Measurements from ENCODE around the gene DYNC2I2. TPM values are rescaled to one million over a fixed set of nuclear protein-coding genes. Genes with fewer than 3 reads are reported as not detected.
A peak's percentile ranks its signal among the peaks of the same experiment; 100 is the strongest.

The DYNC2I2 gene
- total and polyA plus RNA-seq, 2 of the 4 experiments (the other 2 are of a cell fraction), result 33.7 to 37.1 TPM

DNA sequence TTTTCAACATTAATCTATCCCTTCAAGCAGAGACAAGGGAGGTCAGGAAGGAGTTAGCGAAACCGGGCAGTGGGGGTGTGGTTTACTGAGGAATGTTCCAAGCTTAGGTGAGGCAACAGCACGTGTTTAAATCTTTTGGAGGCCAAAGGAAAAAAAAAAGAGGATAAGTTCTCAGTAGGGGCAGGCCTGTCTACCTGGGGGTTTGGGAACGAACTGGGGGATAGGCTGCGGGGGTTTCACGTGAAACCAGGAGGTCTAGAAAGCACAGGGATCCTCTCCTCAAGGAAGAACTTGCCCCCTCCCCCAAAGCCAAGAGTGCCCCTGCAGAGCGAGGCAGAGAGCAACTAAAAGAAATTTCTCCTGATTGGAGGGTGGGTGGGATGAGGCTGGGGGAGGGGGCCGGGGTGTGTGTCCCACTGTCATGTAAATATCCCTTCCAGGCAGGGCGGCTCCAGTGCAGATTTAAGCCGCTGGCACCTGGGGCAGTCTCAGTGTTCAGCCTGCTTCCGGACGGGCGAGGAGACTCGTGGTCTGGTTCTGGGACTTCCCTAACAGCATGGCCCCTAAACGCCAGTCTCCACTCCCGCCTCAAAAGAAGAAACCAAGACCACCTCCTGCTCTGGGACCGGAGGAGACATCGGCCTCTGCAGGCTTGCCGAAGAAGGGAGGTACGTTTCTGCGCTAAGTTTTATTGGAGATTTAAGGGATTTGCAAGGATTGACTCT lies 26.9 kb upstream of the DYNC2I2 start:
- peaks cover 22% of the 10 kb centered on the region for H3K9me1 ChIP-seq (ENCODE audit: insufficient read depth, low read length)
- H3K9me3 ChIP-seq (ENCODE audit: control insufficient read depth, insufficient read depth, low read length), result no peaks in the 10 kb centered on the region
- H3K27me3 ChIP-seq (ENCODE audit: control insufficient read depth, insufficient read depth, low read length), result no peaks in the 10 kb centered on the region
- H4K5ac ChIP-seq (ENCODE audit: low read depth, low read length), result peak overlapping the region; percentile 59
- H2AFZ ChIP-seq (replicated peaks; ENCODE audit: low read length, poor library complexity), result peak overlapping the region; percentile 82
- H3K27ac ChIP-seq (ENCODE audit: insufficient read depth, low read length), result peak overlapping the region; percentile 68
- ATAC-seq (ENCODE audit: low read depth), result peak; percentile 34
- TF ChIP-seq FOS (IDR thresholded peaks at IDR 0.05; ENCODE audit: low read depth, low read length), result no peak
- peak; percentile 42; the same call in 1 of the 2 replicates for TF ChIP-seq MXI1 (IDR thresholded peaks at IDR 0.05; ENCODE audit: borderline replicate concordance, low read depth, low read length)
- no peak for TF ChIP-seq NFE2L2 (IDR thresholded peaks at IDR 0.05; ENCODE audit: low read depth, low read length)
- peak; percentile 60 for TF ChIP-seq BHLHE40 (IDR thresholded peaks at IDR 0.05; ENCODE audit: low read depth, low read length)
- TF ChIP-seq MAZ (IDR thresholded peaks at IDR 0.05; ENCODE audit: borderline replicate concordance, low read depth, low read length), result no peak
- TF ChIP-seq MAFK (IDR thresholded peaks at IDR 0.05; ENCODE audit: low read depth, low read length), result no peak
- 0 out of 2 replicates have a peak, but pooled peaks have one; percentile 8 for TF ChIP-seq CEBPB (IDR thresholded peaks at IDR 0.05; ENCODE audit: low read depth, low read length)
- TF ChIP-seq RAD21 (IDR thresholded peaks at IDR 0.05; ENCODE audit: low read length), result no peak
- no peak for TF ChIP-seq CHD1 (IDR thresholded peaks at IDR 0.05; ENCODE audit: low read depth, low read length)
- TF ChIP-seq, protein P1, sequence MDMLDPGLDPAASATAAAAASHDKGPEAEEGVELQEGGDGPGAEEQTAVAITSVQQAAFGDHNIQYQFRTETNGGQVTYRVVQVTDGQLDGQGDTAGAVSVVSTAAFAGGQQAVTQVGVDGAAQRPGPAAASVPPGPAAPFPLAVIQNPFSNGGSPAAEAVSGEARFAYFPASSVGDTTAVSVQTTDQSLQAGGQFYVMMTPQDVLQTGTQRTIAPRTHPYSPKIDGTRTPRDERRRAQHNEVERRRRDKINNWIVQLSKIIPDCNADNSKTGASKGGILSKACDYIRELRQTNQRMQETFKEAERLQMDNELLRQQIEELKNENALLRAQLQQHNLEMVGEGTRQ (IDR thresholded peaks at IDR 0.05; ENCODE audit: low read depth, low read length), result no peak
- no peak for TF ChIP-seq RFX5 (IDR thresholded peaks at IDR 0.05; ENCODE audit: low read depth, low read length)
- TF ChIP-seq, protein P2, sequence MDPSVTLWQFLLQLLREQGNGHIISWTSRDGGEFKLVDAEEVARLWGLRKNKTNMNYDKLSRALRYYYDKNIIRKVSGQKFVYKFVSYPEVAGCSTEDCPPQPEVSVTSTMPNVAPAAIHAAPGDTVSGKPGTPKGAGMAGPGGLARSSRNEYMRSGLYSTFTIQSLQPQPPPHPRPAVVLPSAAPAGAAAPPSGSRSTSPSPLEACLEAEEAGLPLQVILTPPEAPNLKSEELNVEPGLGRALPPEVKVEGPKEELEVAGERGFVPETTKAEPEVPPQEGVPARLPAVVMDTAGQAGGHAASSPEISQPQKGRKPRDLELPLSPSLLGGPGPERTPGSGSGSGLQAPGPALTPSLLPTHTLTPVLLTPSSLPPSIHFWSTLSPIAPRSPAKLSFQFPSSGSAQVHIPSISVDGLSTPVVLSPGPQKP (IDR thresholded peaks at IDR 0.05; ENCODE audit: borderline replicate concordance, low read depth, low read length), result no peak
- TF ChIP-seq POLR2A (IDR thresholded peaks at IDR 0.05; ENCODE audit: low read depth, low read length), result no peak
- peak overlapping the region; percentile 98 for H3K4ac ChIP-seq (ENCODE audit: low read depth, low read length)
- H4K8ac ChIP-seq (ENCODE audit: low read depth in 2 of 2, low read length in 2 of 2), result peak overlapping the region; percentile 71 to 97
- H2BK15ac ChIP-seq (ENCODE audit: low read depth, low read length), result 0 out of 3 replicates have a peak overlapping the region, but pooled peaks have one; percentile 29
- dilution Hi-C loops (cut with HindIII; ENCODE audit: low sequenced_read_pairs, unreplicated experiment) (no loop called here), intact Hi-C loops (cut with micrococcal nuclease) (no loop called here), in situ Hi-C loops (cut with MboI; ENCODE audit: low sequenced_read_pairs) (no loop called here)
- no peaks in the 10 kb centered on the region for H4K20me1 ChIP-seq (ENCODE audit: insufficient read depth, low read length)
- peak overlapping the region; percentile 99 for H2AK9ac ChIP-seq (replicated peaks; ENCODE audit: low read depth, low read length, poor library complexity)
- H3K36me3 ChIP-seq (ENCODE audit: control insufficient read depth, insufficient read depth, low read length), result no peaks in the 10 kb centered on the region
- H3K56ac ChIP-seq (ENCODE audit: extremely low read depth, insufficient read depth, low read length), result peak overlapping the region; percentile 78
- H3K18ac ChIP-seq (ENCODE audit: low read depth, low read length), result peak overlapping the region; percentile 43
- peak overlapping the region; percentile 82 for H3K9ac ChIP-seq (ENCODE audit: low read depth, low read length)
- H2BK20ac ChIP-seq (ENCODE audit: low read depth, low read length), result peak overlapping the region; percentile 46; the same call in 1 of the 2 replicates
- peak overlapping the region; percentile 76 for H4K91ac ChIP-seq (ENCODE audit: insufficient read depth, low read depth, low read length)
- POLR2A ChIA-PET (ENCODE audit: unreplicated experiment), result interaction anchor here (0.7 kb wide), 1 partner anchor 40 kb away, joined by 5 read pairs; no protein-coding TSS in a partner anchor
- peak overlapping the region; percentile 57 for H3K4me3 ChIP-seq (ENCODE audit: insufficient read depth, low read depth, low read length)
- WGBS, 2 experiments (ENCODE audit: extremely low coverage in 2 of 2, insufficient read length in 1 of 2), result 3% methylated on average over 6 of the region's 21 CpGs; no CpG with 5 or more reads in 1 of the 2 experiments
- H3K4me1 ChIP-seq (ENCODE audit: control insufficient read depth, insufficient read depth, low read length), result peaks cover 17% of the 10 kb centered on the region
- peak overlapping the region; percentile 93 for H3K4me2 ChIP-seq (ENCODE audit: low read depth, low read length)
- H2BK120ac ChIP-seq (ENCODE audit: low read depth, low read length), result peak overlapping the region; percentile 61
- CTCF ChIA-PET, result no interaction called here
- H3K14ac ChIP-seq (replicated peaks; ENCODE audit: low read depth, low read length), result peak overlapping the region; percentile 100
- no TSS peak for BruUV-seq (replicated peaks)
- H2BK5ac ChIP-seq (ENCODE audit: low read depth, low read length, poor library complexity, severe bottlenecking), result peak overlapping the region; percentile 61
- H3K23ac ChIP-seq (ENCODE audit: low read depth, low read length), result peak overlapping the region; percentile 98
- peak overlapping the region; percentile 84 for H2AK5ac ChIP-seq (ENCODE audit: low read depth, low read length)
- peak; percentile 19 for DNase-seq
- peaks cover 27 to 52% of the 10 kb centered on the region in 2 experiments for H3K79me1 ChIP-seq (ENCODE audit: low read depth in 1 of 2, low read length in 2 of 2)
